OCI-LY7 (cell line): ENCODE measurements around the gene NAV2. TPM values are rescaled to one million over a fixed set of nuclear protein-coding genes. Genes with fewer than 3 reads are reported as not detected.

Source experiments
- BruUV-seq: library from RNA; stranded (reverse); fragments of 400-500 nt; replicated peaks from 2 replicates; lab custom pipeline; 2021; lab: Mats Ljungman, UMichigan
- CTCF ChIA-PET: fragments of 300-600 bp; sonication (Branson Sonifier 250); formaldehyde crosslinking; loops from one replicate; lab custom pipeline; 2022; ENCODE audit warnings: antibody characterized with exemption; ENCODE audit not compliant: unreplicated experiment; lab: Charles Lee
- POLR2A ChIA-PET: fragments of 300-600 bp; sonication (Branson Sonifier 250); formaldehyde crosslinking; loops from one replicate; lab custom pipeline; 2022; ENCODE audit warnings: antibody characterized with exemption; lab: Charles Lee
- DNase-seq: peaks from one replicate; pipeline ENCODE4 v3.0.0-alpha.2; 2015; ENCODE audit warnings: low spot score
- H2AFZ ChIP-seq: fragments of 200-600 bp; sonication (generic), shearing (Covaris generic); 2 replicates; pipeline ENCODE4 v1.6.1; 2014; ENCODE audit warnings: mild to moderate bottlenecking, antibody characterized with exemption, low read length, moderate library complexity
- H3K27ac ChIP-seq: fragments of 200-600 bp; sonication (generic); 2 replicates; pipeline ENCODE4 v1.5.1; 2014; ENCODE audit warnings: mixed run types, low read depth, mild to moderate bottlenecking, moderate library complexity, low read length, inconsistent platforms; ENCODE audit not compliant: poor library complexity, severe bottlenecking
- H3K36me3 ChIP-seq: fragments of 200-600 bp; sonication (generic); 2 replicates; pipeline ENCODE4 v1.6.1; 2014; ENCODE audit warnings: mild to moderate bottlenecking, antibody characterized with exemption, low read length, moderate library complexity, mixed read lengths; ENCODE audit not compliant: insufficient read depth
- H3K4me1 ChIP-seq: fragments of 200-600 bp; sonication (generic); 2 replicates; pipeline ENCODE4 v1.5.1; 2014; ENCODE audit warnings: mild to moderate bottlenecking, low read length; ENCODE audit not compliant: insufficient read depth, poor library complexity, severe bottlenecking
- H3K4me2 ChIP-seq: fragments of 200-600 bp; sonication (generic); 2 replicates; pipeline ENCODE4 v1.6.1; 2014; ENCODE audit warnings: mild to moderate bottlenecking, low read length
- H3K4me3 ChIP-seq: fragments of 200-600 bp; sonication (generic); 2 replicates; pipeline ENCODE4 v1.5.1; 2014; ENCODE audit warnings: mild to moderate bottlenecking, low read depth, low read length; ENCODE audit not compliant: poor library complexity, severe bottlenecking
- H3K79me2 ChIP-seq: fragments of 200-600 bp; sonication (generic); 2 replicates; pipeline ENCODE4 v1.6.1; 2016; ENCODE audit warnings: low read depth, mild to moderate bottlenecking, low read length, moderate library complexity, mixed read lengths; ENCODE audit not compliant: insufficient read depth
- H3K9me2 ChIP-seq: fragments of 200-600 bp; sonication (generic); 2 replicates; pipeline ENCODE4 v1.6.1; 2016; ENCODE audit warnings: mild to moderate bottlenecking, low read length, mixed read lengths; ENCODE audit not compliant: insufficient read depth
- H3K9me3 ChIP-seq: fragments of 200-600 bp; sonication (generic); 2 replicates; pipeline ENCODE4 v1.6.1; 2014; ENCODE audit warnings: mild to moderate bottlenecking, mixed run types, low read length, mixed read lengths
- H4K20me1 ChIP-seq: fragments of 200-600 bp; sonication (generic); 2 replicates; pipeline ENCODE4 v1.6.1; 2014; ENCODE audit warnings: mild to moderate bottlenecking, antibody characterized with exemption, low read length, moderate library complexity, mixed read lengths; ENCODE audit not compliant: insufficient read depth
- CTCF ChIP-seq: fragments of 200-600 bp; sonication (generic); conservative IDR thresholded peaks from 2 replicates; pipeline ENCODE4 v1.5.1; 2014; ENCODE audit warnings: mild to moderate bottlenecking, antibody characterized with exemption, low read length, moderate library complexity, mixed read lengths
- EZH2phosphoT487 ChIP-seq: fragments of 200-600 bp; sonication (generic); IDR thresholded peaks from 2 replicates; pipeline ENCODE4 v1.6.1; 2018; ENCODE audit warnings: low read depth, borderline replicate concordance, mild to moderate bottlenecking, mixed run types, antibody characterized with exemption, low read length, moderate library complexity, mixed read lengths
- intact Hi-C: fragments of 100-400 bp; cut with micrococcal nuclease; formaldehyde crosslinking; loops from one replicate; pipeline ENCODE4 v1.10.0; 2022; ENCODE audit not compliant: unreplicated experiment
- total RNA-seq, 2 experiments: library from RNA; depleted of rRNA in 1 of 2; stranded (reverse); fragments of >200 nt in 1 of 2; shearing (Covaris generic) in 1 of 2; gene quantifications; 2 replicates each; pipeline ENCODE4 v1.2.3, GENCODE V29; 2014 to 2022

Gene NAV2
- total RNA-seq, 2 experiments from 2014 or later: 0.06 to 0.68 TPM

DNA sequence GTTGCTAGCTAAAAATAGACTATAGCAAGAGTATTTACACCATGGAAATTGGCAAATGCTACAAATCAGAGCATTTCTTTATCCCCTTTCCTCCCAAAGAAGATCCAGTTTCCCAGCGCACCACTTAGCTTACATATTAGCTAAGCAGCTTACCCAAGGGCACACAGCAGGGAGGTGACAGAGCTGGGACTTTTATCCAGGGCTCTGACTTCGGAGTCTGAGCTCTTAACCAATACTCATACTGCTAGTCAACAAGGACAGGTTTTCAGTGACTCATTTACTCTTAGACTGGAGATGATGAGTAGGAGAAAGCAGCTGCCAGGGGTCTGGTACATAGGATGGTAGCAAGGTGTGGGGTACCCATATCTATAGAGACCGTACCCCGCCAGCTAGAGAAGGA lies 38.4 kb downstream of the NAV2 start:
- intact Hi-C loops: no loop called here
- no peaks in the 10 kb centered on the region for H3K9me3 ChIP-seq
- H3K27ac ChIP-seq: no peak overlapping the region
- ChIA-PET POLR2A (no interaction called here), CTCF (no interaction called here)
- H3K4me3 ChIP-seq: no peak overlapping the region
- no peaks in the 10 kb centered on the region for H4K20me1 ChIP-seq
- no peak for DNase-seq
- H2AFZ ChIP-seq: no peak overlapping the region
- TF ChIP-seq CTCF (no peak), EZH2phosphoT487 (no peak)
- no peaks in the 10 kb centered on the region for H3K36me3 ChIP-seq
- no peaks in the 10 kb centered on the region for H3K9me2 ChIP-seq
- BruUV-seq: no TSS peak
- no peaks in the 10 kb centered on the region for H3K79me2 ChIP-seq
- H3K4me1 ChIP-seq: no peaks in the 10 kb centered on the region
- no peak overlapping the region for H3K4me2 ChIP-seq

DNA sequence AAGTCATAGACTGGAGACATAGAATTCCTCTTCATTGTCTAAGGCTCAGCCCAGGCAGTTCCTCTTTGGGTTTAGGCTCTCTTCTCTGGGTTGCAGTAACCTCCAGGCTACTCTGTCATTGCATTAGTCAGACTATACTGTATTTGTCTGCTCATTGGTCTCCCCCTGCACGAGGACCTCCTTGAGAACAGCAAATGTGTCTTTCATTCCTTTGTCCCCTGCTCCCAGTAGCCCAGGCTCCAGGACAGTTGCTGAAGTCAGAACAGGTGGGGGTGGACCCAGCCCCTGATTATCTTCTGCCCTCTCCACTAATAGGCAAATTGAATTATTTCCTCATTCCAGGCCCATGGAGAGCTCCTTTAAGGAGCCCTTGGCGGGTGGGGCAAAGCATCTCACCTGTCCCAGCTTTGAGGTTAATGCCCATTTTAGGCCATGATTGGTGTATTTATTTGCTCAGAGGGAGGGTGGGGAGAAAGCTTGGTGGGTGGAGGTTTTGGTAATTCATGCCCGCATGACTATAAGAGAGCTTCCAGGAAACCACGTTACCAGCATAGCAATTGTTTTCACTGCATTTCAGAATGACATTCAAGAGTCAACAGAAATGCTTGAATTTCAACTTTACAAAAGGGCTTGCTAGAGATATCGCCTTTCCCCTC lies 40.9 kb downstream of the NAV2 start:
- CTCF ChIA-PET: no interaction called here
- POLR2A ChIA-PET: no interaction called here
- TF ChIP-seq CTCF (no peak), EZH2phosphoT487 (no peak)
- H4K20me1 ChIP-seq: no peaks in the 10 kb centered on the region
- no peaks in the 10 kb centered on the region for H3K9me3 ChIP-seq
- no peak overlapping the region for H2AFZ ChIP-seq
- H3K4me2 ChIP-seq: no peak overlapping the region
- no peak overlapping the region for H3K27ac ChIP-seq
- DNase-seq: no peak
- no TSS peak for BruUV-seq
- no peak overlapping the region for H3K4me3 ChIP-seq
- no peaks in the 10 kb centered on the region for H3K36me3 ChIP-seq
- no peaks in the 10 kb centered on the region for H3K9me2 ChIP-seq
- H3K4me1 ChIP-seq: no peaks in the 10 kb centered on the region
- no peaks in the 10 kb centered on the region for H3K79me2 ChIP-seq
- intact Hi-C loops: no loop called here

GRCh38 chr11:19756675-19757475 lies 44.2 kb downstream of the NAV2 start:
- Histone ChIP-seq H3K9me3 (no peaks in the 10 kb centered on the region), H3K4me3 (no peak overlapping the region), H2AFZ (no peak overlapping the region), H3K9me2 (no peaks in the 10 kb centered on the region), H3K36me3 (no peaks in the 10 kb centered on the region), H3K27ac (no peak overlapping the region), H3K4me1 (no peaks in the 10 kb centered on the region), H4K20me1 (no peaks in the 10 kb centered on the region), H3K79me2 (no peaks in the 10 kb centered on the region), H3K4me2 (no peak overlapping the region)
- ChIA-PET CTCF (no interaction called here), POLR2A (interaction anchor here (0.5 kb wide), 1 partner anchor 27 kb away, joined by 3 read pairs; no protein-coding TSS in a partner anchor)
- intact Hi-C loops: no loop called here
- DNase-seq: no peak
- BruUV-seq: no TSS peak
- no peak for TF ChIP-seq CTCF
- no peak for TF ChIP-seq EZH2phosphoT487
